Measurements from ENCODE around the gene NXPH4.

GRCh38 chr12:57207731-57208630, 8.6 kb upstream of the NXPH4 start:
- TF ChIP-seq FOS (IDR thresholded peaks at IDR 0.05; ENCODE audit: borderline replicate concordance, extremely low read depth, insufficient read length): no peak
- no peak for TF ChIP-seq IRF3 (IDR thresholded peaks at IDR 0.05)
- TF ChIP-seq CTCF (IDR thresholded peaks at IDR 0.05 in 2 of 3, conservative IDR thresholded peaks at IDR 0.05 in 1 of 3; ENCODE audit: control insufficient read depth in 2 of 3, extremely low read depth in 1 of 3, insufficient read depth in 1 of 3, low read depth in 3 of 3, low read length in 3 of 3): no peak
- TF ChIP-seq KLF5 (IDR thresholded peaks at IDR 0.05; ENCODE audit: partially characterized antibody): no peak
- TF ChIP-seq POLR2AphosphoS5 (IDR thresholded peaks at IDR 0.05; ENCODE audit: low read length): no peak
- TF ChIP-seq USF1 (IDR thresholded peaks at IDR 0.05; ENCODE audit: borderline replicate concordance, extremely low read length, insufficient read depth, low read depth, low read length): no peak
- no peak for TF ChIP-seq NBN (IDR thresholded peaks at IDR 0.05)
- TF ChIP-seq YY1 (IDR thresholded peaks at IDR 0.05; ENCODE audit: low read depth, low read length): no peak
